ENCODE data around the gene PAK1. TPM values are rescaled to one million over a fixed set of nuclear protein-coding genes. Genes with fewer than 3 reads are reported as not detected.

PAK1 gene
- total RNA-seq, 1 donor from 2014 or later, result 41.0 TPM

- Histone ChIP-seq H3K79me2 (ENCODE audit: insufficient read depth, low read length) (no peaks in the 10 kb centered on the region), H3K9me3 (ENCODE audit: insufficient read depth, low read depth, low read length) (no peaks in the 10 kb centered on the region), H3K27ac (ENCODE audit: low read depth, low read length) (no peak overlapping the region), H3K27me3 (ENCODE audit: insufficient read depth, low read length) (no peaks in the 10 kb centered on the region), H3K4me2 (ENCODE audit: low read length) (no peak overlapping the region), H2AFZ (ENCODE audit: low read depth, low read length) (no peak overlapping the region), H3K9ac (ENCODE audit: low read length) (no peak overlapping the region), H3K4me1 (ENCODE audit: insufficient read depth, low read length) (no peaks in the 10 kb centered on the region), H3K4me3 (ENCODE audit: insufficient read depth, low read depth, low read length) (no peak overlapping the region), H4K20me1 (ENCODE audit: insufficient read depth, low read length) (no peaks in the 10 kb centered on the region), H3K36me3 (ENCODE audit: insufficient read depth, low read length) (no peaks in the 10 kb centered on the region)
- Mint-ChIP-seq H3K27me3 (ENCODE audit: low read depth, unreplicated experiment) (no peaks in the 10 kb centered on the region), H3K27ac (ENCODE audit: unreplicated experiment) (no peak overlapping the region), H3K9me3 (ENCODE audit: unreplicated experiment) (no peaks in the 10 kb centered on the region), H3K36me3 (ENCODE audit: low read depth, unreplicated experiment) (no peaks in the 10 kb centered on the region), H3K4me1 (ENCODE audit: low read depth, unreplicated experiment) (no peaks in the 10 kb centered on the region), H3K4me3 (ENCODE audit: unreplicated experiment) (no peak overlapping the region)
- FAIRE-seq, result no peak
- no peak for DNase-seq (ENCODE audit: low read depth)
- TF ChIP-seq EZH2 (IDR thresholded peaks at IDR 0.05; ENCODE audit: insufficient read depth, low read length), result no peak
- TF ChIP-seq, protein P1, sequence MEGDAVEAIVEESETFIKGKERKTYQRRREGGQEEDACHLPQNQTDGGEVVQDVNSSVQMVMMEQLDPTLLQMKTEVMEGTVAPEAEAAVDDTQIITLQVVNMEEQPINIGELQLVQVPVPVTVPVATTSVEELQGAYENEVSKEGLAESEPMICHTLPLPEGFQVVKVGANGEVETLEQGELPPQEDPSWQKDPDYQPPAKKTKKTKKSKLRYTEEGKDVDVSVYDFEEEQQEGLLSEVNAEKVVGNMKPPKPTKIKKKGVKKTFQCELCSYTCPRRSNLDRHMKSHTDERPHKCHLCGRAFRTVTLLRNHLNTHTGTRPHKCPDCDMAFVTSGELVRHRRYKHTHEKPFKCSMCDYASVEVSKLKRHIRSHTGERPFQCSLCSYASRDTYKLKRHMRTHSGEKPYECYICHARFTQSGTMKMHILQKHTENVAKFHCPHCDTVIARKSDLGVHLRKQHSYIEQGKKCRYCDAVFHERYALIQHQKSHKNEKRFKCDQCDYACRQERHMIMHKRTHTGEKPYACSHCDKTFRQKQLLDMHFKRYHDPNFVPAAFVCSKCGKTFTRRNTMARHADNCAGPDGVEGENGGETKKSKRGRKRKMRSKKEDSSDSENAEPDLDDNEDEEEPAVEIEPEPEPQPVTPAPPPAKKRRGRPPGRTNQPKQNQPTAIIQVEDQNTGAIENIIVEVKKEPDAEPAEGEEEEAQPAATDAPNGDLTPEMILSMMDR (IDR thresholded peaks at IDR 0.05; ENCODE audit: insufficient read depth, low read depth, low read length), result no peak
Observed at GRCh38 chr11:77428598-77428997, 45.3 kb downstream of the PAK1 start.

DNA sequence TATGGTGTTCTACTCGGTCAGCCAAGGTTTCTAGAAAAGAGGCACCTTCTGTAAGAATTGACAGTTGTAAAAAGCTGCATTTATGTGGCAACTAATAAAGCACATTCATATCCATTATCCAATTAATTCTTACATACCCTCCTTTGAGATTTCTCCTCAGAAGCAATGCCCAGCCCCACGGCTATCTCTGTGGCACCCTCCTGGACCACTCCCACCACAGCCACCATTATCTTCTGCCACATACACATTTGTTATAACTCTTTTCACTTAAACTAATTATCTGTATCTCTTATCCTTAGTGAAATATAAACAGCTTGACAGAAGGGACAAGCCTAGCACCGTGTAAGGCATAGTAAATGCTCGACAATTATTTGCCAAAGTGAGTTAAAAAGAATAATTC lies 48.5 kb downstream of the PAK1 start:
- no peak overlapping the region for H3K27ac ChIP-seq (ENCODE audit: low read depth, low read length)
- no peaks in the 10 kb centered on the region for H3K27me3 ChIP-seq (ENCODE audit: insufficient read depth, low read length)
- no peaks in the 10 kb centered on the region for H3K36me3 ChIP-seq (ENCODE audit: insufficient read depth, low read length)
- no peaks in the 10 kb centered on the region for H3K9me3 Mint-ChIP-seq (ENCODE audit: unreplicated experiment)
- H3K9ac ChIP-seq (ENCODE audit: low read length), result no peak overlapping the region
- H3K4me3 Mint-ChIP-seq (ENCODE audit: unreplicated experiment), result no peak overlapping the region
- H3K27ac Mint-ChIP-seq (ENCODE audit: unreplicated experiment), result no peak overlapping the region
- H3K36me3 Mint-ChIP-seq (ENCODE audit: low read depth, unreplicated experiment), result no peaks in the 10 kb centered on the region
- H3K4me1 Mint-ChIP-seq (ENCODE audit: low read depth, unreplicated experiment), result no peaks in the 10 kb centered on the region
- no peak overlapping the region for H2AFZ ChIP-seq (ENCODE audit: low read depth, low read length)
- H3K79me2 ChIP-seq (ENCODE audit: insufficient read depth, low read length), result no peaks in the 10 kb centered on the region
- no peaks in the 10 kb centered on the region for H3K4me1 ChIP-seq (ENCODE audit: insufficient read depth, low read length)
- H3K4me2 ChIP-seq (ENCODE audit: low read length), result no peak overlapping the region
- no peak overlapping the region for H3K4me3 ChIP-seq (ENCODE audit: insufficient read depth, low read depth, low read length)
- H3K27me3 Mint-ChIP-seq (ENCODE audit: low read depth, unreplicated experiment), result no peaks in the 10 kb centered on the region
- no peaks in the 10 kb centered on the region for H4K20me1 ChIP-seq (ENCODE audit: insufficient read depth, low read length)
- TF ChIP-seq, protein P1 (IDR thresholded peaks at IDR 0.05; ENCODE audit: insufficient read depth, low read depth, low read length), result no peak
- TF ChIP-seq EZH2 (IDR thresholded peaks at IDR 0.05; ENCODE audit: insufficient read depth, low read length), result no peak
- FAIRE-seq, result no peak
- H3K9me3 ChIP-seq (ENCODE audit: insufficient read depth, low read depth, low read length), result no peaks in the 10 kb centered on the region
- no peak for DNase-seq (ENCODE audit: low read depth)

DNA sequence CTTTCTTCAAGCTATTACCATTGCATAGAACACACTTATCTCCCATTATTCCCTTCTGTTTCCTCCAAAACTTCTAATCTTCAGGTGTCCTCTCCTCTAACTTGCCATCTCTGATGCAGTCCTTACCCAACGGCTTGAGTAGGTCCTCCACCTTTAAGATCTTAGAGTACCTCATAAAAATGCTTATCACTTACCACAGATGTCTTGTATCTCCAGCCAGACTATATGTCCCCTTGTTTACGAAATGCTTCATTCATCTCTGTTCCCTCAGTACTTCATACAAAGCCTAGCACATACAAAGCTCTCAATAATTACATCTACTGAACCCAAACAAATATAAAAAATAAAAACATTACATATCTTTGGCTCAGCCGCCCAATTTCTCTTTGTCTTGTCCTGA lies 49.2 kb downstream of the PAK1 start:
- Mint-ChIP-seq H3K9me3 (ENCODE audit: unreplicated experiment) (no peaks in the 10 kb centered on the region), H3K27me3 (ENCODE audit: low read depth, unreplicated experiment) (no peaks in the 10 kb centered on the region), H3K4me1 (ENCODE audit: low read depth, unreplicated experiment) (no peaks in the 10 kb centered on the region), H3K36me3 (ENCODE audit: low read depth, unreplicated experiment) (no peaks in the 10 kb centered on the region), H3K4me3 (ENCODE audit: unreplicated experiment) (no peak overlapping the region), H3K27ac (ENCODE audit: unreplicated experiment) (no peak overlapping the region)
- Histone ChIP-seq H2AFZ (ENCODE audit: low read depth, low read length) (no peak overlapping the region), H3K4me1 (ENCODE audit: insufficient read depth, low read length) (no peaks in the 10 kb centered on the region), H3K4me3 (ENCODE audit: insufficient read depth, low read depth, low read length) (no peak overlapping the region), H4K20me1 (ENCODE audit: insufficient read depth, low read length) (no peaks in the 10 kb centered on the region), H3K4me2 (ENCODE audit: low read length) (no peak overlapping the region), H3K9ac (ENCODE audit: low read length) (no peak overlapping the region), H3K9me3 (ENCODE audit: insufficient read depth, low read depth, low read length) (no peaks in the 10 kb centered on the region), H3K36me3 (ENCODE audit: insufficient read depth, low read length) (no peaks in the 10 kb centered on the region), H3K27me3 (ENCODE audit: insufficient read depth, low read length) (no peaks in the 10 kb centered on the region), H3K79me2 (ENCODE audit: insufficient read depth, low read length) (no peaks in the 10 kb centered on the region), H3K27ac (ENCODE audit: low read depth, low read length) (no peak overlapping the region)
- TF ChIP-seq, protein P1 (IDR thresholded peaks at IDR 0.05; ENCODE audit: insufficient read depth, low read depth, low read length), result no peak
- no peak for TF ChIP-seq EZH2 (IDR thresholded peaks at IDR 0.05; ENCODE audit: insufficient read depth, low read length)
- DNase-seq (ENCODE audit: low read depth) (no peak), FAIRE-seq (no peak)
